ENCODE results near the gene AOC3. TPM values are rescaled to one million over a fixed set of nuclear protein-coding genes. Genes with fewer than 3 reads are reported as not detected.
"Not testable (repeated sequence)": the region's sequence is repeated elsewhere in the genome, so short reads cannot be mapped to it uniquely, and the experiment has no call there.

Gene AOC3
- total and polyA plus RNA-seq, 2 of the 13 experiments (the other 11 are each of a cell fraction or from before 2014, with no cell fraction given): 8.7 to 51.7 TPM

- ATAC-seq; H3K9me3 ChIP-seq (ENCODE audit: low read length); H4K20me1 ChIP-seq (ENCODE audit: insufficient read depth, low read length); H3K9ac ChIP-seq (ENCODE audit: insufficient read depth, low read depth, low read length); H3K27ac ChIP-seq (ENCODE audit: extremely low read length, insufficient read depth, low read length); H3K4me3 ChIP-seq (replicated peaks in 1 of 3; ENCODE audit: insufficient read depth in 1 of 3, low read depth in 2 of 3, low read length in 3 of 3); FAIRE-seq; H3K4me2 ChIP-seq (ENCODE audit: low read depth, low read length); H3K79me2 ChIP-seq (ENCODE audit: insufficient read depth, low read length); in situ Hi-C loops (cut with HindIII; ENCODE audit: extremely low pct_ligation_motif_present, low pct_unique_long_range_greater_than_20kb); H3K36me3 ChIP-seq (replicated peaks in 1 of 2; ENCODE audit: control insufficient read depth in 1 of 2, insufficient read depth in 2 of 2, low read length in 2 of 2); H2AFZ ChIP-seq (ENCODE audit: low read length); intact Hi-C loops (cut with micrococcal nuclease; ENCODE audit: unreplicated experiment); CTCF ChIA-PET (ENCODE audit: low intra/inter-chr PET ratio, low total read pairs); BruUV-seq (replicated peaks); DNase-seq (ENCODE audit: low spot score); H3K27me3 ChIP-seq (ENCODE audit: control insufficient read depth in 1 of 2, insufficient read depth in 2 of 2, low read length in 2 of 2): not testable (repeated sequence)
- WGBS (ENCODE audit: low lambda C conversion rate): 85% methylated on average over 7 of the region's 8 CpGs
- peaks cover 57% of the 10 kb centered on the region for H3K4me1 ChIP-seq (ENCODE audit: insufficient read depth, low read length)
- POLR2A ChIA-PET: interaction anchor here (0.8 kb wide), 1 partner anchor 38 kb away, joined by 4 read pairs; no protein-coding TSS in a partner anchor
- 0 out of 2 replicates have a peak, but pooled peaks have one; percentile 17 for TF ChIP-seq ZNF687 (CRISPR knock-in tag; IDR thresholded peaks at IDR 0.05)
Measured at GRCh38 chr17:42856516-42856915, 5.5 kb downstream of the AOC3 start.

GRCh38 chr17:42857389-42857788, 6.4 kb downstream of the AOC3 start:
- no peak overlapping the region for H3K4me3 ChIP-seq (replicated peaks in 1 of 3; ENCODE audit: insufficient read depth in 1 of 3, low read depth in 2 of 3, low read length in 3 of 3)
- H3K4me2 ChIP-seq (ENCODE audit: low read depth, low read length): no peak overlapping the region
- H3K27ac ChIP-seq (ENCODE audit: extremely low read length, insufficient read depth, low read length): no peak overlapping the region
- no peak overlapping the region for H3K9ac ChIP-seq (ENCODE audit: insufficient read depth, low read depth, low read length)
- no peak for DNase-seq (ENCODE audit: low spot score)
- no peaks in the 10 kb centered on the region for H4K20me1 ChIP-seq (ENCODE audit: insufficient read depth, low read length)
- in situ Hi-C loops (cut with HindIII; ENCODE audit: extremely low pct_ligation_motif_present, low pct_unique_long_range_greater_than_20kb) (no loop called here), intact Hi-C loops (cut with micrococcal nuclease; ENCODE audit: unreplicated experiment) (no loop called here)
- H3K36me3 ChIP-seq (replicated peaks in 1 of 2; ENCODE audit: control insufficient read depth in 1 of 2, insufficient read depth in 2 of 2, low read length in 2 of 2): no peaks in the 10 kb centered on the region; a peak in 1 of 5 replicates
- H2AFZ ChIP-seq (ENCODE audit: low read length): no peak overlapping the region
- BruUV-seq (replicated peaks): no TSS peak
- peaks cover 48% of the 10 kb centered on the region for H3K4me1 ChIP-seq (ENCODE audit: insufficient read depth, low read length)
- H3K27me3 ChIP-seq (ENCODE audit: control insufficient read depth in 1 of 2, insufficient read depth in 2 of 2, low read length in 2 of 2): no peaks in the 10 kb centered on the region
- 80% methylated on average over 1 of the region's 1 CpG for WGBS (ENCODE audit: low lambda C conversion rate)
- ChIA-PET POLR2A (interaction anchor here (0.8 kb wide), 1 partner anchor 37 kb away, joined by 4 read pairs; no protein-coding TSS in a partner anchor), CTCF (ENCODE audit: low intra/inter-chr PET ratio, low total read pairs) (no interaction called here)
- FAIRE-seq: no peak
- no peak for ATAC-seq
- H3K79me2 ChIP-seq (ENCODE audit: insufficient read depth, low read length): peaks cover 10% of the 10 kb centered on the region
- H3K9me3 ChIP-seq (ENCODE audit: low read length): no peaks in the 10 kb centered on the region
- TF ChIP-seq NFE2L2 (IDR thresholded peaks at IDR 0.05; ENCODE audit: low read length) (no peak), RNF219 (CRISPR knock-in tag; IDR thresholded peaks at IDR 0.05) (no peak), RARA (CRISPR knock-in tag; IDR thresholded peaks at IDR 0.05) (no peak), ZNF512 (CRISPR knock-in tag; IDR thresholded peaks at IDR 0.05) (no peak), ZSCAN25 (CRISPR knock-in tag; IDR thresholded peaks at IDR 0.05) (no peak), MED1 (CRISPR knock-in tag; IDR thresholded peaks at IDR 0.05) (no peak), TAF1 (CRISPR knock-in tag; IDR thresholded peaks at IDR 0.05) (no peak), CBX2 (IDR thresholded peaks at IDR 0.05; ENCODE audit: low read depth, low read length) (no peak), CBX2 (CRISPR knock-in tag; IDR thresholded peaks at IDR 0.05; ENCODE audit: low read depth) (no peak), ZFP1 (CRISPR knock-in tag; IDR thresholded peaks at IDR 0.05) (no peak), ZNF10 (CRISPR knock-in tag; IDR thresholded peaks at IDR 0.05; ENCODE audit: borderline replicate concordance, low read depth) (no peak)

All from HepG2 (cell line).